Mesenchymal stem cell (in vitro differentiated cells and primary cell): ENCODE measurements around the gene B3GNT2. TPM values are rescaled to one million over a fixed set of nuclear protein-coding genes. Genes with fewer than 3 reads are reported as not detected.
"Not testable (repeated sequence)": the region's sequence is repeated elsewhere in the genome, so short reads cannot be mapped to it uniquely, and the experiment has no call there.

Experiments used
- DNase-seq: peaks from one replicate; pipeline ENCODE4 v3.0.0-alpha.2; 2013
- H2AFZ ChIP-seq: one replicate; pipeline ENCODE4 v1.6.1; 2013; ENCODE audit warnings: low read depth, mild to moderate bottlenecking, control low read depth, inconsistent platforms, low read length, moderate library complexity
- H2AK5ac ChIP-seq: 2 replicates; pipeline ENCODE4 v1.6.1; 2013; ENCODE audit warnings: low read length, moderate library complexity, mild to moderate bottlenecking, inconsistent platforms; ENCODE audit not compliant: severe bottlenecking
- H2BK120ac ChIP-seq: one replicate; pipeline ENCODE4 v1.6.1; 2013; ENCODE audit warnings: low read depth, mild to moderate bottlenecking, inconsistent platforms, low read length, moderate library complexity
- H2BK12ac ChIP-seq, 2 experiments: one replicate each; pipeline ENCODE4 v1.6.1; 2013; ENCODE audit warnings: inconsistent platforms in 2 of 2, low read length in 2 of 2, mild to moderate bottlenecking in 2 of 2, moderate library complexity in 2 of 2, control low read depth in 1 of 2
- H2BK15ac ChIP-seq: one replicate; pipeline ENCODE4 v1.6.1; 2013; ENCODE audit warnings: mild to moderate bottlenecking, low read depth, inconsistent platforms; ENCODE audit not compliant: poor library complexity, severe bottlenecking
- H2BK5ac ChIP-seq: 2 replicates; pipeline ENCODE4 v1.6.1; 2013; ENCODE audit warnings: low read depth, mild to moderate bottlenecking, low read length, control low read depth, inconsistent platforms; ENCODE audit not compliant: poor library complexity, severe bottlenecking
- H3K14ac ChIP-seq, 2 experiments: one replicate each; pipeline ENCODE4 v1.6.1; 2013; ENCODE audit warnings: inconsistent platforms in 2 of 2, low read length in 2 of 2, control low read depth in 1 of 2, mild to moderate bottlenecking in 1 of 2, moderate library complexity in 1 of 2
- H3K18ac ChIP-seq, 2 experiments: one replicate each; pipeline ENCODE4 v1.6.1; 2013; ENCODE audit warnings: inconsistent platforms in 2 of 2, low read length in 2 of 2, control low read depth in 1 of 2, low read depth in 1 of 2, mild to moderate bottlenecking in 1 of 2
- H3K23ac ChIP-seq, 2 experiments: one replicate each; pipeline ENCODE4 v1.6.1; 2013; ENCODE audit warnings: inconsistent platforms in 2 of 2, low read length in 2 of 2, mild to moderate bottlenecking in 2 of 2, moderate library complexity in 2 of 2, control low read depth in 1 of 2
- H3K27ac ChIP-seq: 2 replicates; pipeline ENCODE4 v1.5.1; 2013; ENCODE audit warnings: mild to moderate bottlenecking, moderate library complexity, low read length, control low read depth, inconsistent platforms; ENCODE audit not compliant: poor library complexity, severe bottlenecking
- H3K27me3 ChIP-seq, 2 experiments: 2 replicates each; pipeline versions ENCODE4 v1.6.1 to v1.7.0; 2013; ENCODE audit warnings: low read length in 2 of 2, mild to moderate bottlenecking in 2 of 2, moderate library complexity in 2 of 2, control low read depth in 1 of 2, inconsistent platforms in 1 of 2; ENCODE audit not compliant: control insufficient read depth in 1 of 2, insufficient read depth in 1 of 2
- H3K36me3 ChIP-seq, 2 experiments: 2 replicates each; pipeline versions ENCODE4 v1.6.1 to v1.7.0; 2013; ENCODE audit warnings: low read length in 2 of 2, control low read depth in 1 of 2, inconsistent platforms in 1 of 2, low read depth in 1 of 2, mild to moderate bottlenecking in 1 of 2; ENCODE audit not compliant: insufficient read depth in 2 of 2, control insufficient read depth in 1 of 2
- H3K4ac ChIP-seq, 2 experiments: one replicate each; pipeline ENCODE4 v1.6.1; 2013; ENCODE audit warnings: inconsistent platforms in 2 of 2, low read length in 2 of 2, mild to moderate bottlenecking in 2 of 2, moderate library complexity in 2 of 2, control low read depth in 1 of 2, low read depth in 1 of 2
- H3K4me1 ChIP-seq: 2 replicates; pipeline ENCODE4 v1.6.1; 2013; ENCODE audit warnings: low read depth, low read length, control low read depth; ENCODE audit not compliant: control insufficient read depth, insufficient read depth
- H3K4me2 ChIP-seq: 2 replicates; pipeline ENCODE4 v1.6.1; 2013; ENCODE audit warnings: low read length, mild to moderate bottlenecking, inconsistent platforms; ENCODE audit not compliant: poor library complexity, severe bottlenecking
- H3K4me3 ChIP-seq, 2 experiments: 2 replicates each; pipeline versions ENCODE4 v1.5.1 to v1.7.0; 2013; ENCODE audit warnings: low read length in 2 of 2, mild to moderate bottlenecking in 2 of 2, control low read depth in 1 of 2, low read depth in 1 of 2; ENCODE audit not compliant: insufficient read depth in 1 of 2
- H3K79me1 ChIP-seq: replicated peaks from 2 replicates; pipeline ENCODE4 v1.6.1; 2013; ENCODE audit warnings: mild to moderate bottlenecking, control low read depth, low read length, inconsistent platforms; ENCODE audit not compliant: poor library complexity, severe bottlenecking
- H3K9ac ChIP-seq: 2 replicates; pipeline ENCODE4 v1.7.0; 2013; ENCODE audit warnings: mild to moderate bottlenecking, low read length, moderate library complexity
- H3K9me3 ChIP-seq: 2 replicates; pipeline ENCODE4 v1.7.0; 2013; ENCODE audit warnings: mild to moderate bottlenecking, low read length; ENCODE audit not compliant: control insufficient read depth
- H4K8ac ChIP-seq: one replicate; pipeline ENCODE4 v1.6.1; 2013; ENCODE audit warnings: inconsistent platforms, mild to moderate bottlenecking, low read length, moderate library complexity
- H4K91ac ChIP-seq: one replicate; pipeline ENCODE4 v1.6.1; 2013; ENCODE audit warnings: mild to moderate bottlenecking, low read length, inconsistent platforms
- WGBS: methylation state at CpG from one replicate; pipeline ENCODE4 v1.1.7; 2013; ENCODE audit warnings: mixed read lengths; 5-methylcytosine and 5-hydroxymethylcytosine counted together
- small RNA-seq: library from polyadenylated mRNA; stranded (forward); fragments of <200 nt; extraction: miRNeasy Mini kit (QIAGEN cat#:217004); gene quantifications from one replicate; pipeline ENCODE3, GENCODE V24; 2013; ENCODE audit warnings: low read depth

Gene B3GNT2

GRCh38 chr2:62267696-62268095 is 71.8 kb downstream of the B3GNT2 start:
- H3K9me3 ChIP-seq, result no peaks in the 10 kb centered on the region
- 100% methylated on average over 2 of the region's 2 CpGs for WGBS

GRCh38 chr2:62268681-62269188 is 72.8 kb downstream of the B3GNT2 start:
- not testable (repeated sequence) for H3K4ac ChIP-seq, H3K23ac ChIP-seq, H3K4me2 ChIP-seq, H3K4me1 ChIP-seq, DNase-seq, H3K9ac ChIP-seq, H2AK5ac ChIP-seq, H3K36me3 ChIP-seq, H3K79me1 ChIP-seq, H4K91ac ChIP-seq, H2BK12ac ChIP-seq, H2BK120ac ChIP-seq, H2AFZ ChIP-seq, H3K27ac ChIP-seq, H4K8ac ChIP-seq, H2BK15ac ChIP-seq, H2BK5ac ChIP-seq, H3K18ac ChIP-seq, H3K4me3 ChIP-seq, H3K27me3 ChIP-seq, H3K14ac ChIP-seq, H3K9me3 ChIP-seq
- WGBS, result 89% methylated on average over 3 of the region's 4 CpGs

More at GRCh38 chr2:62267696-62268095, 71.8 kb downstream of the B3GNT2 start:
- Histone ChIP-seq H3K79me1 (no peaks in the 10 kb centered on the region), H2BK5ac (no peak overlapping the region), H2BK12ac (no peak overlapping the region), H3K27ac (no peak overlapping the region), H3K23ac (no peak overlapping the region), H3K14ac (no peak overlapping the region), H2BK15ac (no peak overlapping the region), H3K36me3 (no peaks in the 10 kb centered on the region), H3K18ac (peak overlapping the region in 1 of 2 experiments; percentile 73), H4K91ac (no peak overlapping the region), H3K4me1 (peaks cover 4% of the 10 kb centered on the region), H2AK5ac (no peak overlapping the region), H4K8ac (no peak overlapping the region), H2BK120ac (no peak overlapping the region), H3K4ac (peak overlapping the region in 1 of 2 experiments; percentile 61), H3K9ac (no peak overlapping the region), H3K27me3 (no peaks in the 10 kb centered on the region), H2AFZ (no peak overlapping the region), H3K4me3 (no peak overlapping the region), H3K4me2 (no peak overlapping the region)
- DNase-seq, result no peak

- Histone ChIP-seq H3K9ac (no peak overlapping the region), H2BK120ac (no peak overlapping the region), H2BK15ac (no peak overlapping the region), H3K23ac (no peak overlapping the region), H3K27ac (no peak overlapping the region), H3K14ac (no peak overlapping the region), H4K91ac (no peak overlapping the region), H2BK12ac (no peak overlapping the region), H2BK5ac (no peak overlapping the region), H3K4me2 (no peak overlapping the region), H3K27me3 (no peaks in the 10 kb centered on the region), H3K18ac (no peak overlapping the region), H3K4ac (no peak overlapping the region), H4K8ac (no peak overlapping the region), H3K36me3 (no peaks in the 10 kb centered on the region), H2AK5ac (no peak overlapping the region), H3K79me1 (no peaks in the 10 kb centered on the region), H3K4me1 (peaks cover 4% of the 10 kb centered on the region), H2AFZ (no peak overlapping the region), H3K9me3 (no peaks in the 10 kb centered on the region), H3K4me3 (no peak overlapping the region)
- WGBS, result 82% methylated on average over 2 of the region's 3 CpGs
- peak; percentile 10 for DNase-seq
Measured at GRCh38 chr2:62270728-62271127, 74.8 kb downstream of the B3GNT2 start.

Small RNA genes within 50 kb of the gene (small RNA-seq; reads per million reads assigned to genes)
- gene MIR5192, result not detected
- gene RN7SL51P, result not detected
